IPS DF 4.7 (cell line): ENCODE measurements around the gene PSMG3.

ENCODE experiments used
- DNase-seq: peaks from one replicate; pipeline ENCODE4 v3.0.0-alpha.2; 2013; ENCODE audit warnings: low spot score; ENCODE audit errors: extremely low read depth

Gene PSMG3

GRCh38 chr7:1558841-1559625 is 10.8 kb downstream of the PSMG3 start:
- DNase-seq: no peak

GRCh38 chr7:1558181-1558811 is 11.5 kb downstream of the PSMG3 start:
- DNase-seq: no peak

GRCh38 chr7:1557771-1558170 is 12.1 kb downstream of the PSMG3 start:
- DNase-seq: no peak

DNA sequence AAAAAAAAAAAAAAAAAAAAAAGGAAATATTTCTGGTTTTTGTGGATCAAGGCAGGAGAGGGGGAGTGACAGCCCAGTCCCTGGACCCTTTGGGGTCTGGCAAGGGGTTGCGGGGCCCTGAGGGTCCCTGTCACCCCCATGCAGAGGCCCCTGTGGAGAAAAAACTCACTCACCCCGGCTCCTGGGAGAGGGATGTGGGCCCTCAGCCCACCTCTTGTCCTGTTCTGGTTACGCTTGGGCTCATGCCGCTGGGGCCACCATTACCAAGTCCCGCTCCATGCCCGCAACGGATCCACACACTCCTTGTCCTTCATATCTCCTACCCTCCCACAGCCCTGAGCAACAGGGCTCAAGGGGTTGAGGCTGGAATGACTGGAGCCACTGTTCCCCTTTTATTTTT is 12.8 kb downstream of the PSMG3 start:
- no peak for DNase-seq

DNA sequence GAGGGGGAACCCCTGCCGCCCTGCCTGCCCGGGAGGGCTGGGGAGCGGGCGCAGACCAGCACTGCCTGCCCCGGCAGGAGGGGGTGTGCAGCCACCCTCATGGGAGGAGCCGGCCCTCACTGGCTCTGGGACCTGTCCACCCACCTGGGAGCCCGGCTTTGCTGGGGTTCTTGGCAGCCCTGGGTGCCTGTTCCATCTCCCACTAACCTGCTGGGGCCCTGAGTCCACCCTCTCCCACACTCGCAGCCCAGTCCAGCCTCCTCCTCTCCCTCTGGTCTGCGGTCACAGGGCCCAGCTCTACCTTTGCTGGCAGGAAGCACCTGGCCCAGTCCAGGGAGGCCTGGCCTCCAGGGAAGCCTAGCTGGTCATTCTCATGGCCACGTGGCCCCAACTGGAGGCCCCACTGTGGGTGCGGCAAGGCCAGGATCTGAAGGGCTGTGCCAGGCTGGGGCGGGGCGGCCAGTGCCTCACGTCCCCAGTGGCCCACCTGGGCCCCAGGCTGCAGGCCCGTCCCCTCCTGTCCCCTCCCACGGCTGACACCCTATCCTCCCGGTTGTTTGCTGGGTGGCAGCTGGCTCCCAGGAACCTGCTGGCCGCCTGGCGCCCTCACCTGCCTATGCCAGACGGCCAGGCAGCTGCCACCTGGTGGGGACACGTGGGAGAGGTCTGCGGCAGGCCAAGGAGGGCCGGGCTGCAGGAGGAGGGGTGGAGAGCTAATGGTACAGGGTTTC is 13.9 kb downstream of the PSMG3 start, which contains the start of gene TMEM184A:
TMEM184A (minus strand) TSS at position 393 of the 731 bp plus-strand sequence. CDS start 721 bp downstream, outside the sequence.
- DNase-seq: no peak

GRCh38 chr7:1555046-1555812 is 14.6 kb downstream of the PSMG3 start:
- DNase-seq: no peak

GRCh38 chr7:1554333-1555045 is 15.3 kb downstream of the PSMG3 start:
- no peak for DNase-seq

GRCh38 chr7:1553512-1554210 is 16.2 kb downstream of the PSMG3 start:
- no peak for DNase-seq

GRCh38 chr7:1552200-1552599 is 17.6 kb downstream of the PSMG3 start:
- no peak for DNase-seq

DNA sequence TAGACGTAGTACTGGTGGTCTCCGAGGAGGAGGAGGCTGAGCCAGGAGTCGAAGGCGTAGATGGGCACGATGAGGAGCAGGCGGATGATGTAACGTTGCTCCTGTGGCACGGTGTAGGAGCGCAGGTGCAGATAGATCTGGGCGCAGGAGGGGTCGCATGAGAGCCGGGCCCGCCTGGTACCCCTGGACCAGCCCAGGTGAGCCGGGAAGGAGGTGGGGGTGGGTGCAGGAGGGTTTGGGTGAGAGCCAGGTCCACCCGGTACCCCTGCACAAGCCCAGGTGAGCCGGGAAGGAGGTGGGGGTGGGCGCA is 19.0 kb downstream of the PSMG3 start:
- no peak for DNase-seq

DNA sequence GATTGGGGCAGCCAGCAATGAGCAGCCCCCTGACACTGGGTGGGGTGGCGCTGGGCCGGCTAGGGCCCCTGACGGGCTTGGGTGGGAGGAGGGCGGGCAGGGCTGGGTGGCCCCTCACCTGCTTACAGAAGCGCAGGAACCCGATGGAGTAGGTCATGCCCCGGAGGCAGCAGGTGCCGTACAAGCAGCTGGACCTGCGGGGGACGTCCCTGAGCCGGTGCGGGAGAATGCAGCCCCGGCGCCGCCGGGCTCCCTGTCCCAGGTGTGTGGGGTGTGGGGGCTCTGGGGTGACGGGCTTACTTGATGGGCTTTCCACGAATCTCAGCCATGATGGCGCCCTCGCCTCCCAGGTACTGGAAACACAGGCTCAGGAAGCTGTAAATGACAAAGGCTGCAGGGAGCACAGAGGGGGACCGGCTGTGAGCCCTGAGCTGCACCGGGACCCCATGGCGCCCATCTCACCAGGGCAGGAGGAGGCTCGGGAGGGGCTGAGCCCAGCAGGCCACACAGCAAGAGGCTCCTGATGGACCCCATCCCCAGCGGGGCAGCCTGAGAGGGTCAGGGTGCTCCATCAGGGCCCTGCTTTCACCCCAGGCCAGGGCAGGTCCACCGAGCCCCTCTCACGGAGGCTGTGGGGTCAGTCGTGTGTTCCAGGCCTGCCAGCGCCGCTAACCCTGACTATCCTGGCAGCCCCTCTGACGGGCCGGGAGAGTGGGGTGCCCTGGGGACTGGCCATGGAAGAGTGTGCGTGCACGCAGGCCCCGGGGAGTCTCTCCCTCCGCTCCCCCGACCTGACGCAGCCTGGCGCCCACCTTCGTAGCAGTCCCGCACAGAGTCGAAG is 19.6 kb downstream of the PSMG3 start:
- no peak for DNase-seq

- DNase-seq: no peak
Observed at GRCh38 chr7:1549357-1550004, 20.4 kb downstream of the PSMG3 start.

DNA sequence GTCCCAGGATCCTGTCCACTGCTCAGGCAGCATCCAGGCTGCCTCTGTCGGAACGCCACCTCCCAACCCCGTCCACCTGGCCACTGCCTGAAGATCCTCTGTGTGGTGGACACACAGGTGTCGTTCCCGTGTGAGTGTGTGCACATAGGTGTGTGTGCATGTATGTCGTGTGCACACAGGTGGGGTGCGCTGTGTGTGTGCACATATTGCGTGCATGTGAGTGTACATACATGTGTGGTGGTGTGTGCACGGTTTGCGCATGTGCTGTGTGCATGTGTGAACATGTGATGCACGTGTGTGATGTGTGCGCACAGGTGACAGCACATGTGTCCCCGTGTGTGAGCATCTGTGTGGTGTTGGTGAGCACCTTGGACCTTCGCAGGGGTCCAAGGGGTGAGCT is 20.9 kb downstream of the PSMG3 start:
- DNase-seq: no peak

- no peak for DNase-seq
Observed at GRCh38 chr7:1548438-1548831, 21.4 kb downstream of the PSMG3 start.

GRCh38 chr7:1547777-1548437 is 21.9 kb downstream of the PSMG3 start:
- no peak for DNase-seq

- DNase-seq: no peak
Observed at GRCh38 chr7:1546909-1547776, 22.7 kb downstream of the PSMG3 start.

GRCh38 chr7:1546274-1546908 is 23.4 kb downstream of the PSMG3 start:
- no peak for DNase-seq
